HepG2 (cell line): Measurements from ENCODE around the gene SLC2A4. TPM values are rescaled to one million over a fixed set of nuclear protein-coding genes. Genes with fewer than 3 reads are reported as not detected.

Experiments
- ADNP ChIP-seq: sonication (generic); formaldehyde crosslinking; IDR thresholded peaks from 2 replicates; pipeline ENCODE4 v1.4.0; 2020; ENCODE audit warnings: missing genetic modification reagents
- AHR ChIP-seq: IDR thresholded peaks from 2 replicates; pipeline ENCODE4 v1.6.1; 2018; ENCODE audit warnings: missing genetic modification reagents, missing compliant biosample characterization
- BORCS8-MEF2B ChIP-seq: sonication (generic); formaldehyde crosslinking; IDR thresholded peaks from 2 replicates; pipeline ENCODE4 v1.8.0; 2022; ENCODE audit warnings: mild to moderate bottlenecking, missing genetic modification reagents
- CTCF ChIP-seq: sonication (generic); formaldehyde crosslinking; IDR thresholded peaks from 2 replicates; pipeline ENCODE4 v1.5.0; 2020; ENCODE audit warnings: mild to moderate bottlenecking, missing genetic modification reagents, moderate library complexity
- JDP2 ChIP-seq: sonication (generic); formaldehyde crosslinking; IDR thresholded peaks from 2 replicates; pipeline ENCODE4 v1.8.1; 2022; ENCODE audit warnings: missing genetic modification reagents, borderline replicate concordance
- KAT7 ChIP-seq: IDR thresholded peaks from 2 replicates; pipeline ENCODE4 v1.6.1; 2018; ENCODE audit warnings: borderline replicate concordance, missing compliant biosample characterization
- KLF16 ChIP-seq, 2 experiments: sonication (generic) in 1 of 2; formaldehyde crosslinking in 1 of 2; IDR thresholded peaks; 2 replicates each; pipeline versions ENCODE4 v1.6.1 to v1.8.0; 2016 to 2023; ENCODE audit warnings: missing genetic modification reagents in 2 of 2, missing compliant biosample characterization in 1 of 2
- LBX2 ChIP-seq: sonication (generic); formaldehyde crosslinking; IDR thresholded peaks from 2 replicates; pipeline ENCODE4 v1.5.0; 2020; ENCODE audit warnings: missing genetic modification reagents, mild to moderate bottlenecking, borderline replicate concordance
- MIXL1 ChIP-seq: IDR thresholded peaks from 2 replicates; pipeline ENCODE4 v1.6.1; 2016
- MTA1 ChIP-seq: sonication (generic); formaldehyde crosslinking; IDR thresholded peaks from 2 replicates; pipeline ENCODE4 v1.4.0; 2020; ENCODE audit warnings: missing genetic modification reagents, mild to moderate bottlenecking, borderline replicate concordance
- MYC ChIP-seq: sonication (generic); formaldehyde crosslinking; IDR thresholded peaks from 2 replicates; pipeline ENCODE4 v1.9.0; 2021; ENCODE audit warnings: missing genetic modification reagents, borderline replicate concordance
- NR2F6 ChIP-seq, 2 experiments: IDR thresholded peaks; 2 replicates each; pipeline ENCODE4 v1.6.1; 2016; ENCODE audit warnings: antibody characterized with exemption in 1 of 2, mild to moderate bottlenecking in 1 of 2
- ONECUT2 ChIP-seq: sonication (generic); formaldehyde crosslinking; IDR thresholded peaks from 2 replicates; pipeline ENCODE4 v1.4.0; 2020; ENCODE audit warnings: missing genetic modification reagents
- RARG ChIP-seq: sonication (generic); formaldehyde crosslinking; IDR thresholded peaks from 2 replicates; pipeline ENCODE4 v1.4.0; 2020; ENCODE audit warnings: low read depth, mild to moderate bottlenecking, missing genetic modification reagents
- SUZ12 ChIP-seq: fragments of 150-350 bp; IDR thresholded peaks from 2 replicates; pipeline ENCODE4 v1.6.1; 2014; ENCODE audit warnings: low read depth, low read length
- TFDP1 ChIP-seq: IDR thresholded peaks from 2 replicates; pipeline ENCODE4 v1.6.1; 2016; ENCODE audit warnings: missing compliant biosample characterization, missing genetic modification reagents, borderline replicate concordance
- ZNF124 ChIP-seq: sonication (generic); formaldehyde crosslinking; IDR thresholded peaks from 2 replicates; pipeline ENCODE4 v1.4.0; 2020; ENCODE audit warnings: missing genetic modification reagents
- ZNF251 ChIP-seq: sonication (generic); formaldehyde crosslinking; IDR thresholded peaks from 2 replicates; pipeline ENCODE4 v1.9.0; 2021; ENCODE audit warnings: mild to moderate bottlenecking, missing genetic modification reagents
- ZNF800 ChIP-seq: sonication (generic); formaldehyde crosslinking; IDR thresholded peaks from 2 replicates; pipeline ENCODE4 v1.4.0; 2020; ENCODE audit warnings: missing genetic modification reagents
- ZNF883 ChIP-seq: sonication (generic); formaldehyde crosslinking; IDR thresholded peaks from 2 replicates; pipeline ENCODE4 v1.5.1; 2020; ENCODE audit warnings: mild to moderate bottlenecking, missing genetic modification reagents; ENCODE audit errors: not compliant biosample characterization
- polyA plus RNA-seq, 8 experiments: library from polyadenylated mRNA; depleted of rRNA in 3 of 8; stranded (reverse) in 7 of 8; unstranded in 1 of 8; fragments of >200 nt; fragmentation: Illumina TruSeq in 4 of 8; extraction: Trizol in 4 of 8; gene quantifications; 2 replicates each; pipeline versions ENCODE4 v1.2.1 to v1.2.3, GENCODE V29; 2011 to 2016; ENCODE audit warnings: low read depth in 4 of 8, missing spikeins in 1 of 8, mixed read lengths in 1 of 8; ENCODE audit not compliant: insufficient read depth in 1 of 8
- total RNA-seq, 5 experiments: library from RNA; depleted of rRNA; stranded (reverse); fragments of >200 nt; fragmentation: Illumina TruSeq; extraction: Trizol; gene quantifications; 2 replicates each; pipeline ENCODE4 v1.2.3, GENCODE V29; 2016; ENCODE audit warnings: low read depth in 1 of 5
- TF ChIP-seq, protein P1 (sequence below): sonication (generic); formaldehyde crosslinking; IDR thresholded peaks from 2 replicates; pipeline ENCODE4 v1.8.0; 2022; ENCODE audit warnings: mild to moderate bottlenecking, missing genetic modification reagents, borderline replicate concordance
- TF ChIP-seq, protein P2 (sequence below): sonication (generic); formaldehyde crosslinking; IDR thresholded peaks from 2 replicates; pipeline ENCODE4 v1.4.0; 2020; ENCODE audit warnings: missing genetic modification reagents

The SLC2A4 gene
- total and polyA plus RNA-seq, 2 of the 13 experiments (the other 11 are each of a cell fraction or from before 2014, with no cell fraction given), result 4.9 to 5.8 TPM

DNA sequence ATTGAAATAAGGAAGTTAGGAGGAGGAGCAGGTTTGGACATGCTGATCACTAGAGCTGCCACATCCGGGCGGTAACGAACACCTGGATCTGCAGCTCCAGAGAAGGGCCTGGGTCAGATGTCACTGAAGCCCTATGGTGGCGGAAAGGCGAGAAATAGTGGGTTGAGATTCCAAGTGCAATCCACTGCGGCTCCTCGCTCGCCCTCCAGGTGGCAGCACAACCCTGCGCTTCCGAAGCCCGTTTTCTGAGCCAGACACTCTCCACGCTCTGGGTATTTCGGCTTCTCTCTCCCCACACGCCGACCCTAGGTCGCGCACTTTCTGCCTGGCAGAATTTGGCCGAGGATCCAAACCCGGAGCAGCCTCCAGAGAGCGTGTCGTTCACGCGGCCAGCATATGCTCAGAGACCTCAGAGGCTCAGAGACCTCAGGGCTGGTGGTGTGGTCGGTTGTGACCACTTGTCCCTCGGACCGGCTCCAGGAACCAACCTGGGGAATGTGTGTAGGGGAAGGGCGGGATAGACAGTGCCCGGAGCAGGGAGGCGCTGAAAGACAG is 922 bp upstream of the SLC2A4 start (continued):
- TF ChIP-seq AHR (CRISPR knock-in tag), result peak; percentile 59; the same call in 1 of the 2 replicates
- peak; percentile 98 for TF ChIP-seq CTCF (CRISPR knock-in tag)
- TF ChIP-seq ZNF800 (CRISPR knock-in tag), result no peak; the same call in 1 of the 2 replicates
- TF ChIP-seq MTA1 (CRISPR knock-in tag), result peak; percentile 83; the same call in 1 of the 2 replicates
- TF ChIP-seq MIXL1 (CRISPR knock-in tag), result no peak; the same call in 1 of the 2 replicates
- TF ChIP-seq NR2F6 (IDR thresholded peaks at IDR 0.05), result no peak
- TF ChIP-seq NR2F6 (CRISPR knock-in tag; IDR thresholded peaks at IDR 0.05), result peak; percentile 49; the same call in 1 of the 2 replicates
- no peak for TF ChIP-seq ZNF124 (CRISPR knock-in tag)
- no peak for TF ChIP-seq ONECUT2
- no peak for TF ChIP-seq ZNF251 (CRISPR knock-in tag)
- TF ChIP-seq RARG (CRISPR knock-in tag), result no peak
- TF ChIP-seq, protein P1, sequence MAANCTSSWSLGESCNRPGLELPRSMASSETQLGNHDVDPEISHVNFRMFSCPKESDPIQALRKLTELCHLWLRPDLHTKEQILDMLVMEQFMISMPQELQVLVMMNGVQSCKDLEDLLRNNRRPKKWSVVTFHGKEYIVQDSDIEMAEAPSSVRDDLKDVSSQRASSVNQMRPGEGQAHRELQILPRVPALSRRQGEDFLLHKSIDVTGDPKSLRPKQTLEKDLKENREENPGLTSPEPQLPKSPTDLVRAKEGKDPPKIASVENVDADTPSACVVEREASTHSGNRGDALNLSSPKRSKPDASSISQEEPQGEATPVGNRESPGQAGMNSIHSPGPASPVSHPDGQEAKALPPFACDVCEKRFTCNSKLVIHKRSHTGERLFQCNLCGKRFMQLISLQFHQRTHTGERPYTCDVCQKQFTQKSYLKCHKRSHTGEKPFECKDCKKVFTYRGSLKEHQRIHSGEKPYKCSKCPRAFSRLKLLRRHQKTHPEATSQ (CRISPR knock-in tag), result no peak
- peak; percentile 70 for TF ChIP-seq MYC
- TF ChIP-seq, protein P2, sequence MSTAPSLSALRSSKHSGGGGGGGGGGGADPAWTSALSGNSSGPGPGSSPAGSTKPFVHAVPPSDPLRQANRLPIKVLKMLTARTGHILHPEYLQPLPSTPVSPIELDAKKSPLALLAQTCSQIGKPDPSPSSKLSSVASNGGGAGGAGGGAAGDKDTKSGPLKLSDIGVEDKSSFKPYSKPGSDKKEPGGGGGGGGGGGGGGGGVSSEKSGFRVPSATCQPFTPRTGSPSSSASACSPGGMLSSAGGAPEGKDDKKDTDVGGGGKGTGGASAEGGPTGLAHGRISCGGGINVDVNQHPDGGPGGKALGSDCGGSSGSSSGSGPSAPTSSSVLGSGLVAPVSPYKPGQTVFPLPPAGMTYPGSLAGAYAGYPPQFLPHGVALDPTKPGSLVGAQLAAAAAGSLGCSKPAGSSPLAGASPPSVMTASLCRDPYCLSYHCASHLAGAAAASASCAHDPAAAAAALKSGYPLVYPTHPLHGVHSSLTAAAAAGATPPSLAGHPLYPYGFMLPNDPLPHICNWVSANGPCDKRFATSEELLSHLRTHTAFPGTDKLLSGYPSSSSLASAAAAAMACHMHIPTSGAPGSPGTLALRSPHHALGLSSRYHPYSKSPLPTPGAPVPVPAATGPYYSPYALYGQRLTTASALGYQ (CRISPR knock-in tag), result no peak
- no peak for TF ChIP-seq LBX2 (CRISPR knock-in tag)
- TF ChIP-seq KLF16 (CRISPR knock-in tag; IDR thresholded peaks at IDR 0.05), result peak in 1 of 2 experiments; percentile 83; a peak in 1 of 4 replicates
- TF ChIP-seq BORCS8-MEF2B, result peak; percentile 52; the same call in 1 of the 2 replicates
- peak; percentile 49 for TF ChIP-seq ZNF883 (CRISPR knock-in tag)
- no peak for TF ChIP-seq JDP2 (CRISPR knock-in tag)
- TF ChIP-seq SUZ12, result no peak
- TF ChIP-seq ADNP, result no peak
- TF ChIP-seq TFDP1 (CRISPR knock-in tag), result peak; percentile 80
- TF ChIP-seq KAT7 (CRISPR knock-in tag), result no peak; the same call in 1 of the 2 replicates
